ENCODE data around the gene EFTUD2. TPM values are rescaled to one million over a fixed set of nuclear protein-coding genes. Genes with fewer than 3 reads are reported as not detected.
"Not testable (repeated sequence)": the region's sequence is repeated elsewhere in the genome, so short reads cannot be mapped to it uniquely, and the experiment has no call there.

The EFTUD2 gene
- 100 to 1,000 TPM; 192 to 232 TPM for total RNA-seq

- Mint-ChIP-seq H3K36me3 (peaks cover 14% of the 10 kb centered on the region), H3K4me3 (peak within 1 kb of the TSS; percentile 98), H3K27ac (peak within 1 kb of the TSS; percentile 99 to 100), H3K9me3 (no peaks in the 10 kb centered on the region), H3K4me1 (ENCODE audit: low read depth in 2 of 2) (peaks cover 16 to 25% of the 10 kb centered on the region in 2 donors), H3K27me3 (peaks cover 5% of the 10 kb centered on the region in 2 donors)
- peak; percentile 94 for DNase-seq (ENCODE audit: low spot score)
- ATAC-seq, result peak; percentile 93 to 94
Measured at GRCh38 chr17:44899074-44899782, at the start of gene EFTUD2. Gene EFTUD2 (minus strand): TSS chr17:44899445. CDS start chr17:44894521, 4,924 bp downstream.

- Mint-ChIP-seq H3K4me1 (ENCODE audit: low read depth in 2 of 2) (peaks cover 9 to 15% of the 10 kb centered on the region in 2 donors), H3K27ac (peak overlapping the region; percentile 76 to 90), H3K27me3 (no peaks in the 10 kb centered on the region), H3K4me3 (peak overlapping the region; percentile 92), H3K9me3 (no peaks in the 10 kb centered on the region), H3K36me3 (peaks cover 5% of the 10 kb centered on the region)
- no peak for ATAC-seq
- DNase-seq (ENCODE audit: low spot score), result no peak
Measured at GRCh38 chr17:44948315-44948795, 49.1 kb upstream of the EFTUD2 start.

- peak; percentile 96 to 97 for ATAC-seq
Measured at GRCh38 chr17:44947461-44948314, 48.4 kb upstream of the EFTUD2 start, which contains the start of gene KIF18B. Gene KIF18B (minus strand): TSS chr17:44947773. CDS start chr17:44936344, 11,429 bp downstream.

GRCh38 chr17:44945652-44946051 is 46.4 kb upstream of the EFTUD2 start:
- DNase-seq (ENCODE audit: low spot score); ATAC-seq; H3K36me3 Mint-ChIP-seq; H3K27ac Mint-ChIP-seq; H3K9me3 Mint-ChIP-seq; H3K27me3 Mint-ChIP-seq: not testable (repeated sequence)
- Mint-ChIP-seq H3K4me1 (ENCODE audit: low read depth in 2 of 2) (peaks cover 12 to 20% of the 10 kb centered on the region in 2 donors), H3K4me3 (peak overlapping the region; percentile 92)

More at GRCh38 chr17:44947461-44948314, 48.4 kb upstream of the EFTUD2 start, which contains the start of gene KIF18B:
- H3K27ac Mint-ChIP-seq, result peak within 1 kb of the TSS; percentile 76 to 90
- peak; percentile 93 for DNase-seq (ENCODE audit: low spot score)
- peaks cover 9 to 15% of the 10 kb centered on the region in 2 donors for H3K4me1 Mint-ChIP-seq (ENCODE audit: low read depth in 2 of 2)
- peak within 1 kb of the TSS; percentile 92 for H3K4me3 Mint-ChIP-seq
- no peaks in the 10 kb centered on the region for H3K9me3 Mint-ChIP-seq
- peaks cover 5% of the 10 kb centered on the region for H3K36me3 Mint-ChIP-seq
- no peaks in the 10 kb centered on the region for H3K27me3 Mint-ChIP-seq

GRCh38 chr17:44942456-44942855 is 43.2 kb upstream of the EFTUD2 start:
- ATAC-seq, result no peak
- H3K36me3 Mint-ChIP-seq, result peaks cover 5% of the 10 kb centered on the region
- DNase-seq (ENCODE audit: low spot score), result no peak
- no peaks in the 10 kb centered on the region for H3K9me3 Mint-ChIP-seq
- no peak overlapping the region for H3K27ac Mint-ChIP-seq
- no peaks in the 10 kb centered on the region for H3K27me3 Mint-ChIP-seq
- H3K4me1 Mint-ChIP-seq (ENCODE audit: low read depth in 2 of 2), result peaks cover 6 to 12% of the 10 kb centered on the region in 2 donors
- no peak overlapping the region for H3K4me3 Mint-ChIP-seq

- Mint-ChIP-seq H3K4me1 (ENCODE audit: low read depth in 2 of 2) (peaks cover 6 to 12% of the 10 kb centered on the region in 2 donors), H3K4me3 (no peak overlapping the region), H3K9me3 (no peaks in the 10 kb centered on the region), H3K27ac (no peak overlapping the region), H3K36me3 (peaks cover 5% of the 10 kb centered on the region), H3K27me3 (no peaks in the 10 kb centered on the region)
- DNase-seq (ENCODE audit: low spot score) (no peak), ATAC-seq (no peak)
Measured at GRCh38 chr17:44941712-44942331, 42.6 kb upstream of the EFTUD2 start.

- H3K27me3 Mint-ChIP-seq, result no peaks in the 10 kb centered on the region
- peaks cover 3 to 5% of the 10 kb centered on the region in 2 donors for H3K4me1 Mint-ChIP-seq (ENCODE audit: low read depth in 2 of 2)
- H3K27ac Mint-ChIP-seq, result no peak overlapping the region
- H3K9me3 Mint-ChIP-seq, result no peaks in the 10 kb centered on the region
- ATAC-seq (no peak), DNase-seq (ENCODE audit: low spot score) (no peak)
- no peak overlapping the region for H3K4me3 Mint-ChIP-seq
- H3K36me3 Mint-ChIP-seq, result no peaks in the 10 kb centered on the region
Measured at GRCh38 chr17:44940768-44941167, 41.5 kb upstream of the EFTUD2 start.

GRCh38 chr17:44940317-44940716 is 41.1 kb upstream of the EFTUD2 start:
- Mint-ChIP-seq H3K27ac (no peak overlapping the region), H3K9me3 (no peaks in the 10 kb centered on the region), H3K36me3 (no peaks in the 10 kb centered on the region), H3K4me1 (ENCODE audit: low read depth in 2 of 2) (peaks cover 5 to 8% of the 10 kb centered on the region in 2 donors), H3K4me3 (no peak overlapping the region), H3K27me3 (no peaks in the 10 kb centered on the region)
- no peak for DNase-seq (ENCODE audit: low spot score)
- ATAC-seq, result no peak

- ATAC-seq (peak in 1 of 2 donors; percentile 38), DNase-seq (ENCODE audit: low spot score) (no peak)
- H3K4me3 Mint-ChIP-seq, result no peak overlapping the region
- H3K27ac Mint-ChIP-seq, result no peak overlapping the region
- H3K36me3 Mint-ChIP-seq, result no peaks in the 10 kb centered on the region
- no peaks in the 10 kb centered on the region for H3K9me3 Mint-ChIP-seq
- H3K27me3 Mint-ChIP-seq, result no peaks in the 10 kb centered on the region
- H3K4me1 Mint-ChIP-seq (ENCODE audit: low read depth in 2 of 2), result peaks cover 0 to 5% of the 10 kb centered on the region in 2 donors
Measured at GRCh38 chr17:44935116-44935515, 35.9 kb upstream of the EFTUD2 start.

GRCh38 chr17:44934745-44935105 is 35.5 kb upstream of the EFTUD2 start:
- DNase-seq (ENCODE audit: low spot score) (no peak), ATAC-seq (peak in 1 of 2 donors; percentile 20)
- peaks cover 0 to 5% of the 10 kb centered on the region in 2 donors for H3K4me1 Mint-ChIP-seq (ENCODE audit: low read depth in 2 of 2)
- H3K27me3 Mint-ChIP-seq, result no peaks in the 10 kb centered on the region
- no peaks in the 10 kb centered on the region for H3K36me3 Mint-ChIP-seq
- no peaks in the 10 kb centered on the region for H3K9me3 Mint-ChIP-seq
- H3K27ac Mint-ChIP-seq, result no peak overlapping the region
- no peak overlapping the region for H3K4me3 Mint-ChIP-seq

GRCh38 chr17:44933824-44934744 is 34.8 kb upstream of the EFTUD2 start:
- Mint-ChIP-seq H3K4me3 (no peak overlapping the region), H3K4me1 (ENCODE audit: low read depth in 2 of 2) (peaks cover 0 to 5% of the 10 kb centered on the region in 2 donors), H3K27ac (no peak overlapping the region), H3K27me3 (no peaks in the 10 kb centered on the region), H3K36me3 (no peaks in the 10 kb centered on the region), H3K9me3 (no peaks in the 10 kb centered on the region)
- ATAC-seq (no peak), DNase-seq (ENCODE audit: low spot score) (no peak)

GRCh38 chr17:44932787-44933097 is 33.5 kb upstream of the EFTUD2 start:
- DNase-seq (ENCODE audit: low spot score) (no peak), ATAC-seq (no peak)
- H3K9me3 Mint-ChIP-seq, result no peaks in the 10 kb centered on the region
- H3K36me3 Mint-ChIP-seq, result no peaks in the 10 kb centered on the region
- H3K27me3 Mint-ChIP-seq, result no peaks in the 10 kb centered on the region
- H3K27ac Mint-ChIP-seq, result no peak overlapping the region
- no peak overlapping the region for H3K4me3 Mint-ChIP-seq
- peaks cover 0 to 5% of the 10 kb centered on the region in 2 donors for H3K4me1 Mint-ChIP-seq (ENCODE audit: low read depth in 2 of 2)

All from natural killer cell treated with Interleukin-12 subunit alpha and Interleukin-12 subunit beta and Interleukin-15 and Interleukin-18, amount 100 ng/mL, for 72 hours (primary cell).